ENCODE data around the gene DPEP3.
"Not testable (repeated sequence)": the region's sequence is repeated elsewhere in the genome, so short reads cannot be mapped to it uniquely, and the experiment has no call there.

DPEP3 gene

GRCh38 chr16:67943619-67944504, 36.4 kb downstream of the DPEP3 start, which contains the start of gene LCAT:
TSS of gene LCAT (minus strand) at chr16:67944120. CDS start at chr16:67944101, 19 bp downstream.
- no peak for DNase-seq

GRCh38 chr16:67943256-67943618, 37.1 kb downstream of the DPEP3 start:
- no peak for DNase-seq

- no peak for DNase-seq
These were observed 37.6 kb downstream of the DPEP3 start for GRCh38 chr16:67942510-67943255.

GRCh38 chr16:67942200-67942509, 38.1 kb downstream of the DPEP3 start:
- DNase-seq = no peak

GRCh38 chr16:67941469-67942199, 38.7 kb downstream of the DPEP3 start:
- DNase-seq = no peak

- no peak for DNase-seq
These were observed 39.7 kb downstream of the DPEP3 start for GRCh38 chr16:67940446-67941089.

- no peak for DNase-seq
These were observed 40.5 kb downstream of the DPEP3 start for GRCh38 chr16:67939507-67940445.

GRCh38 chr16:67937713-67938112, 42.6 kb downstream of the DPEP3 start:
- not testable (repeated sequence) for DNase-seq

GRCh38 chr16:67936880-67937605, 43.3 kb downstream of the DPEP3 start:
- DNase-seq = no peak

- no peak for DNase-seq
These were observed 44.0 kb downstream of the DPEP3 start, which contains the start of gene PSMB10 for GRCh38 chr16:67936124-67936879. TSS of gene PSMB10 (minus strand) at chr16:67936850. CDS start at chr16:67936749, 101 bp downstream.

GRCh38 chr16:67935402-67936123, 44.7 kb downstream of the DPEP3 start:
- DNase-seq = peak; percentile 71

- no peak for DNase-seq
These were observed 45.2 kb downstream of the DPEP3 start for GRCh38 chr16:67935101-67935401.

GRCh38 chr16:67934306-67935100, 45.8 kb downstream of the DPEP3 start:
- no peak for DNase-seq

GRCh38 chr16:67933805-67934204, 46.5 kb downstream of the DPEP3 start:
- DNase-seq = no peak

- DNase-seq = no peak
These were observed 47.8 kb downstream of the DPEP3 start for GRCh38 chr16:67932462-67932840.

GRCh38 chr16:67931712-67932461, 48.4 kb downstream of the DPEP3 start, which contains the start of gene CTRL:
TSS of gene CTRL (minus strand) at chr16:67931862. CDS start at chr16:67931852, 10 bp downstream.
- DNase-seq = no peak

GRCh38 chr16:67930678-67931211, 49.6 kb downstream of the DPEP3 start:
- DNase-seq = no peak

- DNase-seq = no peak
These were observed 50.1 kb downstream of the DPEP3 start for GRCh38 chr16:67930191-67930590.

Data from T1000 (cell line).